ENCODE measurements around the gene SERINC3. TPM values are rescaled to one million over a fixed set of nuclear protein-coding genes. Genes with fewer than 3 reads are reported as not detected.

Gene SERINC3
- total RNA-seq, 1 donor = 136 TPM

DNA sequence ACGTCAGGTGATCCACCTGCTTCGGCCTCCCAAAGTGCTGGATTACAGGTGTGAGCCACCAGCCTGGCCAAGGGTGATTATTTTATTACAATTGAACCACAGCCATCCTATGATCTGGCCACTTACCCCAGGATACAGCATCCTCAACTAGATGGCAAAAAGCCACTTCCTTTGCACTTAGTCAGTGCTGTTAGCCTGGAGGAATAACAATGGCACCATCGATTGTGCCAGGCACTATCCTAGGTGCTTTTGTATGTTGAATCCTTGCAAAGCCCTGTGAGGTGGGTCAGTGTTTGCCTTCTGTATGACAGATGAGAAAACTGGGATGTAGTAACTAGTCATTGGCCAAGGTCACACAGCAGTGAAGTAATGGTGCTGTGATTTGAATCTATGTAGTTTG, 57.4 kb downstream of the SERINC3 start:
- H3K4me3 ChIP-seq (ENCODE audit: low read depth, low read length) = no peak overlapping the region
- TF ChIP-seq, protein P1, sequence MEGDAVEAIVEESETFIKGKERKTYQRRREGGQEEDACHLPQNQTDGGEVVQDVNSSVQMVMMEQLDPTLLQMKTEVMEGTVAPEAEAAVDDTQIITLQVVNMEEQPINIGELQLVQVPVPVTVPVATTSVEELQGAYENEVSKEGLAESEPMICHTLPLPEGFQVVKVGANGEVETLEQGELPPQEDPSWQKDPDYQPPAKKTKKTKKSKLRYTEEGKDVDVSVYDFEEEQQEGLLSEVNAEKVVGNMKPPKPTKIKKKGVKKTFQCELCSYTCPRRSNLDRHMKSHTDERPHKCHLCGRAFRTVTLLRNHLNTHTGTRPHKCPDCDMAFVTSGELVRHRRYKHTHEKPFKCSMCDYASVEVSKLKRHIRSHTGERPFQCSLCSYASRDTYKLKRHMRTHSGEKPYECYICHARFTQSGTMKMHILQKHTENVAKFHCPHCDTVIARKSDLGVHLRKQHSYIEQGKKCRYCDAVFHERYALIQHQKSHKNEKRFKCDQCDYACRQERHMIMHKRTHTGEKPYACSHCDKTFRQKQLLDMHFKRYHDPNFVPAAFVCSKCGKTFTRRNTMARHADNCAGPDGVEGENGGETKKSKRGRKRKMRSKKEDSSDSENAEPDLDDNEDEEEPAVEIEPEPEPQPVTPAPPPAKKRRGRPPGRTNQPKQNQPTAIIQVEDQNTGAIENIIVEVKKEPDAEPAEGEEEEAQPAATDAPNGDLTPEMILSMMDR (IDR thresholded peaks at IDR 0.05; ENCODE audit: insufficient read depth, low read depth, low read length) = no peak
- DNase-seq (ENCODE audit: low read depth) = no peak

DNA sequence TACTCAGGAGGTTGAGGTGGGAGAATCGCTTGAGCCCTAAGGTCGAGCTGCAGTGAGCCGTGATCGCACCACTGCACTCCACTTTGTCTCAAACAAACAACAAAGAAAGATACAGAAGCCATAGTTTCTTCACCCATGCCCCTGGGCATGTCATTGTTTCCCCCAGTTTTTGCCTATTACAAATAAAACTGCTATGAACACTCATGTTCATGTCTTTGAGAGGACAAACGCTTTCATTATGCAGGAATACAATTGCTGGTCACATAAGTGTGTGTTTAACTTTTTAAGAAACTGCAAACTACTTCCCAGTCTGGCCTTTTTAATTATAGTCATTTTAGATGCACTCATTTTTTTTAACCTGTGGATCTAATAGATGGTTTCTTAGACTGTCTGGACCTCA, 58.4 kb downstream of the SERINC3 start:
- DNase-seq (ENCODE audit: low read depth) = no peak
- TF ChIP-seq, protein P1 (IDR thresholded peaks at IDR 0.05; ENCODE audit: insufficient read depth, low read depth, low read length) = no peak
- no peak overlapping the region for H3K4me3 ChIP-seq (ENCODE audit: low read depth, low read length)

DNA sequence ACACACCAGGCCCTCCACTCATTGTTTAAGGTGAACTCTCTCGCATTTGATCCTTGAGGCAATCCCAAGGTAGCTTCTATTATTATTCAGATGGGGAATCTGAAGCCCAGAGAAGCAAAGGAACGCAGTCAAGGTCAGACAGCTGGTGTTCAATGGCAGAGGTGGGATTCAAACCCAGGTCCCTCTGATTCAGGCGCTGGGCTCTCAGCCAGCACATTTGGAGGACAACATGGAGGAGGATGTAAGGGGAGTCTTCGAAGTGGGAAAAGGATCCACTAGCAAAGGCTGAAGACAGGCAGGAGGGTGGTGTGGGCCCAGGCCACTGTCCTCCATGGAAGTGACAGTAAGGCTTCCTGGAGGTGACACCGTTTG, 60.1 kb downstream of the SERINC3 start:
- no peak for DNase-seq (ENCODE audit: low read depth)
- H3K4me3 ChIP-seq (ENCODE audit: low read depth, low read length) = no peak overlapping the region
- TF ChIP-seq, protein P1 (IDR thresholded peaks at IDR 0.05; ENCODE audit: insufficient read depth, low read depth, low read length) = no peak

DNA sequence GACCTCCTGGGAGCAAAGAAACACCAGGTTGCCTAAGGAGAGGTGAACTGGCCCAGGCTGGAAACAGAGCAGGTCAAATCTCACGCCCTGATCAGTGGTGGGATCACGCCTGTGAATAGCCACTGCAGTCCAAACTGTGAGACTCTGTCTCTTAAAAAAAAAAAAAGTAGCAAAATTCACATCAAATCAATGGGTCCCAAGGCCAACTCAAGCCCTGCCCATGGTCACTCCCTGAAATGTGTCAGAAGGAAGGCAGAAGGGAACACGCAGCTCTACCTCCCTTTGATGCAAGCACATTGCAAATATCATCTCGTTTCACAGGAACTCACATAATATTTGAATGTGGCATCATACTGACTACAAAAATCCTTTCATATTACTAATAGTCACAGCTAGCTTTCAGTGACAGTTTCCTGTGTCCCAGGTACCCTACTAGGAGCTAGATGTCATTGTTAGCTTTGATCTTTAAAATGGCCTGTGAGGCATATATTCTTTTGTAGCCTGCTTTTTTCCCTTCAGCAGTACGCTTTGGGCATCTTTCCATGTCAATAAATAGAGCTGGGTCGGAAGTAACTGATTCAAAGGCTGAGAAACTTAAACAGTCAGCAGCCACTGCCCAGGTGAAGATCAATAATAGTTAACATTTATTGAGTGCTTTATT, 60.6 kb downstream of the SERINC3 start:
- H3K4me3 ChIP-seq (ENCODE audit: low read depth, low read length) = no peak overlapping the region

DNA sequence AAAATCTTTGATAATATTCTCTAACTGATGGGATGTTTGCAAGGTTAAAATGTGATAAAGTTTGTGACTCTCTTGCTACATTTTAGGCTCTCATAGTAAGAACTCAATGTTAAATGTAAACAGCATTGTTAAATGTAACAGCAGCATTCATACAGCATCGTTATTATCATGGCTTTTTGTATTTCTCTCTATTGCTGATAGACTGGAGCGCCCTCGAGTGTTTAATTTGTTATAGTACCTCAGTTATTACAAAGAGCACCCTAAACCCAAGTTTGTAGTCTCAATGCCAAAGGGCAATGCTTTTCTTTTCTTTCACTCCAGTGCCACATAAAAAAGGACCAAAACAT, 61.1 kb downstream of the SERINC3 start:
- no peak overlapping the region for H3K4me3 ChIP-seq (ENCODE audit: low read depth, low read length)
- TF ChIP-seq, protein P1 (IDR thresholded peaks at IDR 0.05; ENCODE audit: insufficient read depth, low read depth, low read length) = peak; percentile 54
- DNase-seq (ENCODE audit: low read depth) = peak; percentile 28

More for the DNA sequence above, 60.6 kb downstream of the SERINC3 start:
- TF ChIP-seq, protein P1 (IDR thresholded peaks at IDR 0.05; ENCODE audit: insufficient read depth, low read depth, low read length) = no peak
- DNase-seq (ENCODE audit: low read depth) = no peak

DNA sequence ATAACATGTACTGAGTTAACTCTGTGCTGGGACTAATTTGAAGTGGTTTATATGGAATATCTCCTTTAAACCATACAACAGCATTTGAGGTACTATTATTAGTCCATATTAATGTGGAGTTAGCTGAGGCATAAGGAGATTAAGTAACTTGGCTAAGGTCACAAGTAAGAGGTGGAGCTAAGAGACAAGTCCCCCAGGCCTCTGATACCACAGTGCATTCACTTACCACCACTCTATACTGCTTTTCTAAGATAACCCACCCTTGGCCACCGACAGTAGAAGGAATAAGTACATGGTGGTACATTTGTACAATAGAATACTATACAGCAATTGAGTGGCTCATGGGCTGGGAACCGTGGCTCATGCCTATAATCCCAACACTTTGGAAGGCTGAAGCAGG, 62.6 kb downstream of the SERINC3 start:
- TF ChIP-seq, protein P1 (IDR thresholded peaks at IDR 0.05; ENCODE audit: insufficient read depth, low read depth, low read length) = no peak
- DNase-seq (ENCODE audit: low read depth) = no peak
- no peak overlapping the region for H3K4me3 ChIP-seq (ENCODE audit: low read depth, low read length)

DNA sequence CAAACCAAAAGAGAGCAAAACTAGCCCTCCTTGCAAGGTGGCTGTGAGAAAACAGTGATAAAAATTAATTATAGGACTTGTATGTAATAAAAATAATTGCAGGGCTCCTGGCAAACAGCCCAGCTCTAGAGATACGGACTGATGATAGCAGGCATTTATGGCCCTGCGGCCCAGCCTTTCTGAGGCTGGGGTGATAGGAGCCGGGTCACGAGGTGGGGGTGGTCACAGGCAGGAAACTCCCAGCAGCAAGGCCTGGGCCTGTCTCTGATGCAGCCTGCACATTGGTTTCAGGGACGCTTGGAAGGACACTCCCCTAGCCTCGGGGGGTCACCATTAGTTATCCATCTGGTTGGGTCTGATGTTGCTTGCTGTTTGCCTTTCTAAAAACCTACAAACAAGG, 64.9 kb downstream of the SERINC3 start:
- no peak for DNase-seq (ENCODE audit: low read depth)
- TF ChIP-seq, protein P1 (IDR thresholded peaks at IDR 0.05; ENCODE audit: insufficient read depth, low read depth, low read length) = no peak
- no peak overlapping the region for H3K4me3 ChIP-seq (ENCODE audit: low read depth, low read length)
